NCI-H748 treated with DMSO at 0.1 percent for 48 hours (cell line): ENCODE measurements around the gene TPPP.

Experiments used
- DNase-seq: peaks from one replicate; lab custom pipeline; 2025; lab: John Stamatoyannopoulos, UW

Gene TPPP

GRCh38 chr5:665541-665955 lies 27.6 kb downstream of the TPPP start:
- DNase-seq: no peak

DNA sequence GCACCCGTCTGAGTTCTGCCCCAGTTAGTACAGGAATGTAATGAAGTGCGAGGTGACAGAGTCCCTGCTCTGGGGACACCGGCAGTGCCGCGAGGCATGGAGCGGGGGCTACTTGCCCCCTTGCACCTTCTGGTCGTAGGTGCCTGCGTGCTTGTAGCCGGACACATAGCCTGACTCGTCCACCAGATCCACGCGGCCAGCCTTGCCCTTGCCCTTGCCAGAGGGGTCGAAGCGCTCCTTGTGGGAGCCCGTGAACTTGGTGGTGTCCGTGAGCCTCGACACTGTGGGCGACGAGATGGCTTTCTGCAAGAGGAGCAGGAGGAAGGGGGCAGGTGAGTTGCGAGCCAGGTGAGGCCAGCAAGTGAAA lies 28.2 kb downstream of the TPPP start:
- no peak for DNase-seq

GRCh38 chr5:664343-664993 lies 28.7 kb downstream of the TPPP start:
- no peak for DNase-seq

DNA sequence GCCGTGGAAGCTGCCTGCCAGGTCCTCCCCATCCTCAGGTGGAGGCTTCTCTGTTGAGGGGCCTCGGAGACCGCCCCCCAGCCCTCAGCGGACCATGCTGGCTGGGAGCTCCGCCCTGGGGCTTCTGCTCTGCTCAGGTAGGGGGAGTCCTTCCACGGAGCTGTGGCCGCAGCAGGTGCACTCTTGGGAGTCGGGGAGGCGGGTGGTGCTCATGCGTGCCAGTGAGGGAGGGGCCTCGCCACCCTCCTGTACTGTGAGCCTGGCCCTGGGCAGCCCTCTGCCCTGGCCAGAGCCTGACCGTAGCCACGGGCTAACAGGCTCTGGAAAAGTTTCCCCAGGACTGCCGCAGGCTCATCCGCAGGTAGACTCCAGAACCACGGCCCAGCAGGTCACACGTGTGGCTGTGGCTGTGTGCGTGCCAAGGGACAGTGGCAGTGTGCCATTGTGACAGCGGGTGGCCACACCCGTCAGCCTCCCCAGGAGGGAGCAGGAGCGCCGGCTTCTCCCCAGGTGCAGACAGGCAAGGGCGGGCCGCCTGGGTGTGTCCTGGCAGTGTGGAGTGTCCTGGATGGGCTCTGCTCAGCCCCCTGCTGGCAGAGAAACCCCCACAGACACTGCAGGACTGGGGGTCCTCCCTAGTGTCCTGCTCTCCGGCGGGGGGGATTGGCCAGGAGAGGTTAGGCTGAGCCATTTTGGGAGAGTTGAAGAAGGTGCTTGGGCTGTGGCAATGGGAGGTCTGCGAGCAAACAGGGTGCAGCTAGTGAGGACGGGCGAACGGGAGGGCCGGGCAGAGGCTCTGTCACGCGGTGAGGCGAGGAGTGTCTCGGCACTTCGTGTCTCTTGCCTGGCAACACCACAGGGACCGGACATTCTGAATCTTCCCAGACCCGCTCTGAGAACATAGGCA lies 29.5 kb downstream of the TPPP start:
- DNase-seq: no peak

DNA sequence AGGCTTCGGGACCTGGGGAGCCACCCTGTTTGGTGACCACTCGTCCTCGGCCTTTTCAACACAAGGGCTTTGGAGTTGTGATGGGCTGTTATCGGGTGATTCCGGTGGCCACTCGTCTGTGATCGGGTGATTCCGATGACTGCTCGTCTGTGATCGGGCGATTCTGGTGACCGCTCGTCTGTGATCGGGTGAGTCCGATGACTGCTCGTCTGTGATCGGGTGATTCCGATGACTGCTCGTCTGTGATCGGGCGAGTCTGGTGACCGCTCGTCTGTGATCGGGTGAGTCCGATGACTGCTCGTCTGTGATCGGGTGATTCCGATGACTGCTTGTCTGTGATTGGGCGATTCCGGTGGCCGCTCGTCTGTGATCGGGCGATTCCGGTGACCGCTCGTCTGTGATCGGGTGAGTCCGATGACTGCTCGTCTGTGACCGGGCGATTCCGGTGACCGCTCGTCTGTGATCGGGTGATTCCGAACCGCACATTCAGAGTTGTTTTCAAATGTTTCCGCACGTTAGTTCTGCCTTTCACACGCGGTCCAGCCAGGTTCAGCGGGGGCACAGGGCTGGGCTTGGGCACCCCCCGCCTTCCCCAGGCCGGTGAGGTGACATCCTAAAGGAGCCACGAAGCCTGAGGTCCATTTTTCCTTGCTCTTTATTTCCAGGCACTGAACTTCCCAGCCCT lies 30.3 kb downstream of the TPPP start:
- DNase-seq: no peak

DNA sequence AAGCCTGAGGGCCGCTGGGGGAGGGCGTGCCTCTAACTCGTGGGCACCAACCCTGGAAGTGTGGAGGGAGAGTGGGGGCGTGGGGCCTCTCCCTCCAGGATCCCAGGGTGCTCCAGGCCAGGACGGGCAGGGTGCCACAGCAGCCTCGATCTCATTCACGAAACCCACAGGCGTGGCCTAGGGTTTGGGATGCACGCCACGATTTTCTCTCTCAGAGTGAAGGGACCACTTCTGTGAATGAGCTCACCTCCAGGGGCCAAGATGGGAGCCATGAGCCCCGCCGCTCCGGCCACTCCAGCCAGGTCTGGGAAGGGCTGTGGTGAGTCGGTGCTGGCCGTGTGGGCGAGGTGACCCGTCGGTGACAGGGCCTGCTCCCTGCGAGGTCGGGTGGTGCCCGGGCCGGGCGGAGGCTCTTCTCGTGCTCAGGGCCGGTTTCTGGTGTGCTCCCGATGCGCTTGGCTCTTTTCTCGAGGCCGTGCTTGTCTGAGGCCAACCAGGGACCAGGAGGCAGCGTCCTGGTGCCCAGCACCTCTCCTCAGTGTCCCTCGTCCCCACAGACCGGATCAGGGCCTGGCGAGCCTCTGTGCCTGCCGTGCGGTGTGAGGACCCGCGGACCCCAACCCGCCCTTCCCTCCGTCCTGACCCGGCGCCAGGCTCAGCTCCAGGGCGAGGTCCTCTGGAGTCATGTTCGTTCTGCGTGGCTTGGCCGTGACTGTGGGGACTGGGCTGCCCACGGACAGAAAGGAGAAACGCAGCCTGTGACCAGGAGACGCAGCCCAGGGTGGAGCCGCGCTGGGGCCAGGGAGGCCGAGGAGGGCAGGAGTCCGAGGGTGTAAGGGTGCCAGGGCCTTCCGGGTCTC lies 31.0 kb downstream of the TPPP start:
- no peak for DNase-seq

DNA sequence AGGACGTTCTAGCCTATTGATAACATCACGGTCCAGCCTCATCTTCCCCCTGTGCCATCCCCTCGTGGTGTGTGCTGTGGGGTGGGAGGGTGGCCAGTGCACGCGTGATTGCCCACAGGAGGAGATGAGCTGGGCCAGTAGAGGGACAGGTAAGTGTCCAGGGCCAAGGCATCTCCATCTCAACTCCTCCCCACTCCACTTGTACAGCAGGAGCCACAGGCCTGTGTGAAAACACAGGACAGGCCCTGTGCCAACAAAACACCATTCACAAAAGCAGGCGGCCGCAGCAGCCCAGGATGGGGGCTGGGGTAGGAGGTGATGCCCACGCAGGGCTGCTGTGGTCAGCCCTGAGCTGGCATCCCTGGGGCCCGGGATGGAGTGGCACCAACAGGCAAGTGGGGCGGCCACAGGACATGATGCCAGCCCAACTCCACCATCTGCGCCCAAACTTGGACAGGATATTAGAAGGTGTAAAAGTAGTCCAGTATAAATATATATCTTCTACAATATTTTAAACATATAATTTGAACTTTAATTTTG lies 32.6 kb downstream of the TPPP start:
- no peak for DNase-seq

- DNase-seq: no peak
Observed at GRCh38 chr5:659496-660263, 33.5 kb downstream of the TPPP start.

GRCh38 chr5:658103-658502 lies 35.0 kb downstream of the TPPP start:
- DNase-seq: no peak

DNA sequence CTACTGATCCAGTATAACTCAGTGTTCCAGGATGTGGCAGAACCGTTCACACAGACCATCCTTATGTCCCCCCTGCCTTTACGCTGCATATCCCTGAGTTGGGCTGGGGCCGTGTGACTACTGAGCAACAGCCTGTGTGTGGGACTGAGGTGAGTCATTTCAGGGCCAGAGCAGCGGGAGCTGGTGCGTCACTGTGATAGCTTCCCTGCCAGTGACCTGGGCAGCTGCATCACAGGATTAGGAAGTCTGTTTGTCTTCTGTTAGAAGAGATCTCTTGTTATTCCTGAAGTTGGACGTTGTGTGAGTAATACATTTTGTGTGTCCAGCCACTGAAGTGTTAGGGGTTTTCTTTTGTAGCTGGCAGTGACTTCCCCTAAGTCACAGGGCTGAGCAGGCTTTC lies 35.6 kb downstream of the TPPP start:
- no peak for DNase-seq

DNA sequence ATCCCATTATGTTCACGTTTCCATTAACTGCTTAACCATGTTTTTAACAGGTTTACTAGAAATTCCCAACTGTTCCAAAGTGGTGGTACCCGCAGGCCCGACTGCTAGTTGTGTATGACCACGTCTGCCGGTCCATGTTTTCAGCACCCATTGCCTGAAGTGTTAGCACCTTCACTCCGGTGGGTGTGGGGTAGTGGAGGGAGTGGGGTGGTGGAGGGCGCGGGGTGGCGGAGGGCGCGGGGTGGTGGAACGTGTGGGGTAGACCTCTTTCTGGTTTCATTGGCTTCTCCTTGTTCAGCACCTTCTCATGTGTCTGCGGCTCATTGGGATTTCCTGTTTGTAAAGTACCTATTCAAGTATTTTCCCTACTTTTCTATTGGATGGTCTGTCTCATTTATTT lies 37.7 kb downstream of the TPPP start:
- DNase-seq: no peak

DNA sequence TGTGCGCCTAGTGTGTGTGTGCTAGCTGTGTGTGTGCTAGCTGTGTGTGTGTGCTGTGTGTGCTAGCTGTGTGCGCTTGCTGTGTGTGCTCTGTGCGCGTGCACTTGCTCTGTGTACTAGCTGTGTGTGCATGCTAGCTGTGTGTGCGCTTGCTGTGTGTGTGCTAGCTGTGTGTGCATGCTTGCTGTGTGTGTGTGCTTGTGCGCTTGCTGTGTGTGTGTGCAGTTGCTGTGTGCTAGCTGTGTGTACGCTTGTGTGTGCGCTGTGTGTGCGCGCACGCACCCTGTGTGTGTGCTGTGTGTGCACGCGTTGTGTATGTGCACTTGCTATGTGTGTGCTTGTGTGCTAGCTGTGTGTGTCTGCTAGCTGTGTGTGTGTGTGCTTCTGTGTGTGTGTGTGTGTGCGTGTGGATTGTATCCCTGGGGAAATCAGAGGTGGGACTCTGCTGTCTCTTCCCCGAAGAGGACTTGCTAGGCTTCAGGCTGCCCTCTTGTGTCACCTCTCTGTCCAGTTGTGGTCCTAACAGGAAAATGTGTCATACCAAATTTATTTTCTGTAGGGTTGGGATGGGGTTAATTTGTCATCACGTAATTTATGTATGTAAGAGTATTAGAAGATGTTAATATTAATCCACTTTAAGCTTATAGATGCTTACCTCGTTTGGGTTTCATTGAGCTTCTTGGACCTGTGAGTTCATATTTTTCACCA lies 38.9 kb downstream of the TPPP start:
- no peak for DNase-seq

GRCh38 chr5:652773-653350 lies 40.3 kb downstream of the TPPP start:
- DNase-seq: no peak

GRCh38 chr5:652023-652515 lies 41.1 kb downstream of the TPPP start:
- DNase-seq: no peak

DNA sequence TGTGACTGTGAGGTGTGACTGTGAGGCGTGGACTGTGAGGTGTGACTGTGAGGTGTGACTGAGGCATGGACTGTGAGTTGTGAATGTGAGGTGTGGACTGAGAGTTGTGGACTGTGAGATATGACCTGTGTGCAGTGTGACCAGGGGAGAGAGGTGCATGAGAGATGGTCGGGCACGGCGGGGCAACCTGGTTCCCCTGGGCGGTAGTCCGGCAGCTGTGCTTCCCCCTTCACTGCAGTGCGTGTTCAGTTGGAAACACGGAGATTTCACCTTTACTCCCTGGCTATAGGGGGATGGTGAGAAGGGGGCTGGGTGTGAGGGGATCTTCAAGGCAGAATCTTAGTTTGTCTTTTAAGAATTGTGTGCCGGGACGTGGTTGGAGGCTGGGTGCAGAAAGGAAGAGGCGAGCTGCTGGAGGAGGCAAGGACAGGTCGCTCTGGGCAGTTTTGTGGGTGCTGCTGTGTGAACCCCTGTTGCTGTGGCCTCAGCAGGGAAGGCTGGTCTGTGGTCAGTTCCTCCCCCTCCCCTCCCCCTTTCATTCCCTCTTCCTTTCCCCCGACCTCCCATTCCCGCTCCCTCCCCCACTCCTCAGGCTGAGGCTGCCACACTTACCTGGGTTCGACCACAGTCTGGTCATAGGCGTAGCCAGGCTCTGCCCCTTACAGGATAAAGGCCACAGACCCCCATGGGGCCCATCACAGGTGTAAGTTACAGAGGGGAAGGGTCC lies 41.7 kb downstream of the TPPP start:
- DNase-seq: no peak

GRCh38 chr5:647727-648126 lies 45.4 kb downstream of the TPPP start:
- DNase-seq: no peak

DNA sequence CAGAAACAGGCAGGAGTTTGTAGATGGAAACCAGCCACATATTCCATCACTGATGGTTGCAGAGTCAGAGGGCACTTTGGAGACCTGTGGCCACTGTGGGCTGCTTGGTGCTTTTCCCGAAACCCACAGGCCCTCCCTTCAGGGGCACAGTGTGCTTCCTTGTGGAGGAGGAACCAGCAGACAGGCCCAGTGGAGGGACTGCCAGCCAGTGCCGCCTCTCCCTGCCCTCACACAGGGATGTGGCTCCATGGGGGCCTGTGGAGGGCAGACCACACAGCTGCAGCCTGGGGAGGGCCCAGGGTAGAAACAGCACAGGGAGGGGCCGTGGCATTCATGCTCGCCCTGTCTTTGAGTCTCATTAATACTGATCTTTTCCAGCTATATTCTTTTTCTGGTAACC lies 45.8 kb downstream of the TPPP start:
- no peak for DNase-seq

GRCh38 chr5:646396-647201 lies 46.6 kb downstream of the TPPP start:
- DNase-seq: no peak
